IMR-90 (cell line): ENCODE data around the gene RAX2. TPM values are rescaled to one million over a fixed set of nuclear protein-coding genes. Genes with fewer than 3 reads are reported as not detected.

Experiments used
- ATAC-seq: fragments of 200-7000 bp; cut with Tn5 transposase; 2 replicates; pipeline ENCODE4 v1.9.1; 2020; ENCODE audit warnings: low read depth, mild to moderate bottlenecking, moderate library complexity
- BruUV-seq: library from RNA; stranded (reverse); fragments of 400-500 nt; replicated peaks from 2 replicates; lab custom pipeline; 2021; lab: Mats Ljungman, UMichigan
- CTCF ChIA-PET: fragments of 300-600 bp; formaldehyde crosslinking; extraction: SDS; loops from one replicate; lab custom pipeline; 2021; ENCODE audit warnings: antibody characterized with exemption; lab: Yijun Ruan, JAX
- POLR2A ChIA-PET: fragments of 300-600 bp; sonication (Branson Sonifier 250); formaldehyde crosslinking; loops from one replicate; lab custom pipeline; 2022; ENCODE audit warnings: antibody characterized with exemption; ENCODE audit not compliant: unreplicated experiment; lab: Charles Lee
- DNase-seq: peaks from one replicate; pipeline ENCODE4 v3.0.0; 2013
- H2AFZ ChIP-seq: replicated peaks from 2 replicates; pipeline ENCODE3; 2013; ENCODE audit warnings: low read length, mild to moderate bottlenecking; ENCODE audit not compliant: poor library complexity
- H2AK5ac ChIP-seq: 2 replicates; pipeline ENCODE4 v1.6.1; 2013; ENCODE audit warnings: low read depth, low read length, inconsistent platforms
- H2AK9ac ChIP-seq: replicated peaks from 2 replicates; pipeline ENCODE3; 2013; ENCODE audit warnings: mild to moderate bottlenecking, low read depth, low read length, moderate library complexity; ENCODE audit not compliant: poor library complexity
- H2BK120ac ChIP-seq: 2 replicates; pipeline ENCODE4 v1.6.1; 2013; ENCODE audit warnings: low read depth, low read length, inconsistent platforms
- H2BK15ac ChIP-seq: 3 replicates; pipeline ENCODE4 v1.6.1; 2013; ENCODE audit warnings: low read depth, low read length, inconsistent platforms
- H2BK20ac ChIP-seq: 2 replicates; pipeline ENCODE4 v1.6.1; 2013; ENCODE audit warnings: low read depth, mild to moderate bottlenecking, inconsistent platforms, low read length, moderate library complexity
- H2BK5ac ChIP-seq: 2 replicates; pipeline ENCODE4 v1.6.1; 2013; ENCODE audit warnings: mild to moderate bottlenecking, low read depth, low read length, inconsistent platforms; ENCODE audit not compliant: poor library complexity, severe bottlenecking
- H3K14ac ChIP-seq: replicated peaks from 2 replicates; pipeline ENCODE4 v1.6.1; 2013; ENCODE audit warnings: low read depth, low read length, inconsistent platforms
- H3K18ac ChIP-seq: 2 replicates; pipeline ENCODE4 v1.6.1; 2013; ENCODE audit warnings: low read depth, low read length, control low read depth
- H3K23ac ChIP-seq: 2 replicates; pipeline ENCODE4 v1.6.1; 2013; ENCODE audit warnings: low read depth, low read length, inconsistent platforms
- H3K27ac ChIP-seq: 2 replicates; pipeline ENCODE4 v1.5.1; 2013; ENCODE audit warnings: mild to moderate bottlenecking, control low read depth, low read length; ENCODE audit not compliant: insufficient read depth
- H3K27me3 ChIP-seq: 2 replicates; pipeline ENCODE4 v1.6.1; 2013; ENCODE audit warnings: low read length; ENCODE audit not compliant: control insufficient read depth, insufficient read depth
- H3K36me3 ChIP-seq: 2 replicates; pipeline ENCODE4 v1.6.1; 2013; ENCODE audit warnings: low read length, mixed read lengths; ENCODE audit not compliant: control insufficient read depth, insufficient read depth
- H3K4ac ChIP-seq: 2 replicates; pipeline ENCODE4 v1.6.1; 2013; ENCODE audit warnings: low read depth, low read length, inconsistent platforms
- H3K4me1 ChIP-seq: 2 replicates; pipeline ENCODE4 v1.6.1; 2013; ENCODE audit warnings: low read length, mixed read lengths; ENCODE audit not compliant: control insufficient read depth, insufficient read depth
- H3K4me2 ChIP-seq: 2 replicates; pipeline ENCODE4 v1.6.1; 2013; ENCODE audit warnings: low read depth, mild to moderate bottlenecking, control low read depth, low read length, moderate library complexity
- H3K4me3 ChIP-seq: 2 replicates; pipeline ENCODE4 v1.5.1; 2013; ENCODE audit warnings: low read depth, mild to moderate bottlenecking, control low read depth, low read length, moderate library complexity; ENCODE audit not compliant: insufficient read depth
- H3K56ac ChIP-seq: 2 replicates; pipeline ENCODE4 v1.6.1; 2013; ENCODE audit warnings: low read length, inconsistent platforms; ENCODE audit not compliant: insufficient read depth; ENCODE audit errors: extremely low read depth
- H3K79me1 ChIP-seq, 2 experiments: 2 replicates each; pipeline ENCODE4 v1.6.1; 2013; ENCODE audit warnings: low read length in 2 of 2, inconsistent platforms in 1 of 2, low read depth in 1 of 2
- H3K9ac ChIP-seq: 2 replicates; pipeline ENCODE4 v1.6.1; 2013; ENCODE audit warnings: low read depth, low read length, control low read depth
- H3K9me1 ChIP-seq: 2 replicates; pipeline ENCODE4 v1.6.1; 2013; ENCODE audit warnings: low read length, inconsistent platforms; ENCODE audit not compliant: insufficient read depth
- H3K9me3 ChIP-seq: 2 replicates; pipeline ENCODE4 v1.6.1; 2013; ENCODE audit warnings: low read length; ENCODE audit not compliant: control insufficient read depth, insufficient read depth
- H4K20me1 ChIP-seq: 2 replicates; pipeline ENCODE4 v1.6.1; 2013; ENCODE audit warnings: low read length, inconsistent platforms; ENCODE audit not compliant: insufficient read depth
- H4K5ac ChIP-seq: 2 replicates; pipeline ENCODE4 v1.6.1; 2013; ENCODE audit warnings: mild to moderate bottlenecking, low read depth, low read length, control low read depth
- H4K8ac ChIP-seq, 2 experiments: 2 replicates each; pipeline ENCODE4 v1.6.1; 2013; ENCODE audit warnings: low read depth in 2 of 2, low read length in 2 of 2, control low read depth in 1 of 2, inconsistent platforms in 1 of 2
- H4K91ac ChIP-seq: 2 replicates; pipeline ENCODE4 v1.6.1; 2013; ENCODE audit warnings: low read depth, low read length, inconsistent platforms; ENCODE audit not compliant: insufficient read depth
- RCOR1 ChIP-seq: IDR thresholded peaks from 2 replicates; pipeline ENCODE4 v1.6.1; 2012; ENCODE audit warnings: mild to moderate bottlenecking, low read length, improper control_type of control experiment; ENCODE audit not compliant: insufficient replicate concordance
- WGBS, 2 experiments: methylation state at CpG; one replicate each; pipeline versions ENCODE4 v1.1.5 to v1.1.7; 2013; ENCODE audit warnings: missing lambda C conversion rate in 2 of 2; ENCODE audit not compliant: insufficient read length in 1 of 2; ENCODE audit errors: extremely low coverage in 2 of 2; 5-methylcytosine and 5-hydroxymethylcytosine counted together
- dilution Hi-C: fragments of 300-500 bp; cut with HindIII; formaldehyde crosslinking; loops from one replicate; pipeline ENCODE4 v1.14.3; 2018; ENCODE audit warnings: low sequenced_read_pairs; ENCODE audit not compliant: unreplicated experiment
- in situ Hi-C: fragments of 300-500 bp; cut with MboI; formaldehyde crosslinking; loops from 3 replicates; pipeline ENCODE4 v1.14.3; 2019; ENCODE audit warnings: low sequenced_read_pairs, inconsistent platforms, mixed read lengths
- intact Hi-C: fragments of 100-400 bp; cut with micrococcal nuclease; formaldehyde crosslinking; loops from 2 replicates; pipeline ENCODE4 v1.10.0; 2022
- polyA plus RNA-seq, 3 experiments: library from polyadenylated mRNA; depleted of rRNA; stranded (reverse); fragments of >200 nt; gene quantifications; 2 replicates each; pipeline ENCODE4 v1.2.3, GENCODE V29; 2012; ENCODE audit warnings: low replicate concordance in 1 of 3
- total RNA-seq: library from RNA; depleted of rRNA; stranded (reverse); fragments of >200 nt; gene quantifications from 2 replicates; pipeline ENCODE4 v1.2.3, GENCODE V29; 2012
- TF ChIP-seq, protein P1 (sequence below): fragments of 150-350 bp; IDR thresholded peaks from 2 replicates; pipeline ENCODE4 v1.6.1; 2017; ENCODE audit warnings: mild to moderate bottlenecking, antibody characterized with exemption, low read length, low read depth

RAX2 gene
- total and polyA plus RNA-seq, 2 of the 4 experiments (the other 2 are of a cell fraction) = not detected

DNA sequence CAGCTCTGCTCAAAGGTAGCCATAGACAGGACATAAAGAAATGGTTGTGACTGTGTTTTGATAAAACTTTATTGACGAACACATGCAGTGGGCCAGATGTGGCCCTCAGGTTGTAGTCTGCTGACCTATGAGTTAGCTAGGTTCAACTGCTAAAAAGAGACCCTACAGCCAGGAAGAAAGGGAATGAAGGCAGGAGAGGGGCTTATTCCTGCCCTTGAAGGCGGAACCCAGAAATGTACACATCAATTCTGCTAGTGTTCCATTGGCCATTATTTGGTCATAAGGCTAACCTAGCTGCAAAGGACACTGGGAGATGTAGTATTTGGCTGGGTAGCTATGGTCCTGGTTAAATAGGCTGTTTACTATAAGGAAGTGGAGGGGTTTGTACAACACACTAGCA, 28.5 kb downstream of the RAX2 start:
- Histone ChIP-seq H2AK5ac (no peak overlapping the region), H2BK20ac (no peak overlapping the region), H4K5ac (no peak overlapping the region), H2BK15ac (no peak overlapping the region), H3K4ac (no peak overlapping the region), H3K9ac (no peak overlapping the region), H2BK5ac (no peak overlapping the region), H4K91ac (no peak overlapping the region), H3K27ac (no peak overlapping the region), H3K4me2 (no peak overlapping the region), H4K20me1 (no peaks in the 10 kb centered on the region), H4K8ac (no peak overlapping the region), H3K14ac (no peak overlapping the region), H3K79me1 (no peaks in the 10 kb centered on the region), H3K9me1 (no peaks in the 10 kb centered on the region), H3K18ac (no peak overlapping the region), H2AFZ (no peak overlapping the region), H3K56ac (no peak overlapping the region), H3K4me3 (no peak overlapping the region), H3K4me1 (no peaks in the 10 kb centered on the region), H3K23ac (no peak overlapping the region), H3K36me3 (no peaks in the 10 kb centered on the region), H3K27me3 (peaks cover 7% of the 10 kb centered on the region), H3K9me3 (peaks cover 2% of the 10 kb centered on the region; the same call in 1 of the 2 replicates), H2BK120ac (no peak overlapping the region), H2AK9ac (no peak overlapping the region)
- CTCF ChIA-PET = no interaction called here
- no peak for DNase-seq
- TF ChIP-seq RCOR1 = no peak
- TF ChIP-seq, protein P1, sequence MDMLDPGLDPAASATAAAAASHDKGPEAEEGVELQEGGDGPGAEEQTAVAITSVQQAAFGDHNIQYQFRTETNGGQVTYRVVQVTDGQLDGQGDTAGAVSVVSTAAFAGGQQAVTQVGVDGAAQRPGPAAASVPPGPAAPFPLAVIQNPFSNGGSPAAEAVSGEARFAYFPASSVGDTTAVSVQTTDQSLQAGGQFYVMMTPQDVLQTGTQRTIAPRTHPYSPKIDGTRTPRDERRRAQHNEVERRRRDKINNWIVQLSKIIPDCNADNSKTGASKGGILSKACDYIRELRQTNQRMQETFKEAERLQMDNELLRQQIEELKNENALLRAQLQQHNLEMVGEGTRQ = peak; percentile 45; the same call in 1 of the 2 replicates
- dilution Hi-C loops (no loop called here), in situ Hi-C loops (no loop called here), intact Hi-C loops (no loop called here)
- no peak; the same call in 1 of the 2 replicates for ATAC-seq
- 100% methylated on average over 1 of the region's 2 CpGs; no CpG with 5 or more reads in 1 of the 2 experiments for WGBS, 2 experiments
- BruUV-seq = no TSS peak
- POLR2A ChIA-PET = no interaction called here
